ENCODE measurements around the gene PKD1.

DNA sequence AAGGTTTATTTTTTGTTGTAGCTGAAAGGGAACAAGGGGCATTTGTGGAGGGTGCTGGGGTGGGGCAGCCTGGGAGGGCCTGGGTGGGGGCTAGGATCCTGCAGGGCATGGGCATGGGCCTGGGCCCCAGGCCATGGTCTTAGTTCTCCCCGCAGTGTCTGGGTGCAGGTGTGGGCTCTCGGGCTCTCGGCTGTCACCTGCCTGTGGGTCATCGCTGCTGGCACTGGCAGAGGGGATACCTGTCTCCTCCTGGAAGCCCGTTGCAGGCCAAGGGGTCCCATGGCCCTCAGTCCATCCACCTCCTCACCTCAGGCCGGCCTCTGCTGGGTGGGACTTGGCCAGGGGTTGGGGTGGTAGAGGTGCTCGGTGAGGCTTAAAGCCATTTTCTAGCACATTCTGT lies 57.6 kb downstream of the PKD1 start:
- TF ChIP-seq, protein P1, sequence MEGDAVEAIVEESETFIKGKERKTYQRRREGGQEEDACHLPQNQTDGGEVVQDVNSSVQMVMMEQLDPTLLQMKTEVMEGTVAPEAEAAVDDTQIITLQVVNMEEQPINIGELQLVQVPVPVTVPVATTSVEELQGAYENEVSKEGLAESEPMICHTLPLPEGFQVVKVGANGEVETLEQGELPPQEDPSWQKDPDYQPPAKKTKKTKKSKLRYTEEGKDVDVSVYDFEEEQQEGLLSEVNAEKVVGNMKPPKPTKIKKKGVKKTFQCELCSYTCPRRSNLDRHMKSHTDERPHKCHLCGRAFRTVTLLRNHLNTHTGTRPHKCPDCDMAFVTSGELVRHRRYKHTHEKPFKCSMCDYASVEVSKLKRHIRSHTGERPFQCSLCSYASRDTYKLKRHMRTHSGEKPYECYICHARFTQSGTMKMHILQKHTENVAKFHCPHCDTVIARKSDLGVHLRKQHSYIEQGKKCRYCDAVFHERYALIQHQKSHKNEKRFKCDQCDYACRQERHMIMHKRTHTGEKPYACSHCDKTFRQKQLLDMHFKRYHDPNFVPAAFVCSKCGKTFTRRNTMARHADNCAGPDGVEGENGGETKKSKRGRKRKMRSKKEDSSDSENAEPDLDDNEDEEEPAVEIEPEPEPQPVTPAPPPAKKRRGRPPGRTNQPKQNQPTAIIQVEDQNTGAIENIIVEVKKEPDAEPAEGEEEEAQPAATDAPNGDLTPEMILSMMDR (IDR thresholded peaks at IDR 0.05; ENCODE audit: poor library complexity, severe bottlenecking) = no peak
- no peak for TF ChIP-seq EZH2 (IDR thresholded peaks at IDR 0.05; ENCODE audit: borderline replicate concordance, insufficient read depth, low read length, poor library complexity, severe bottlenecking)
- TF ChIP-seq SMC3 (conservative IDR thresholded peaks at IDR 0.05; ENCODE audit: poor library complexity) = no peak
- TF ChIP-seq, protein P2, sequence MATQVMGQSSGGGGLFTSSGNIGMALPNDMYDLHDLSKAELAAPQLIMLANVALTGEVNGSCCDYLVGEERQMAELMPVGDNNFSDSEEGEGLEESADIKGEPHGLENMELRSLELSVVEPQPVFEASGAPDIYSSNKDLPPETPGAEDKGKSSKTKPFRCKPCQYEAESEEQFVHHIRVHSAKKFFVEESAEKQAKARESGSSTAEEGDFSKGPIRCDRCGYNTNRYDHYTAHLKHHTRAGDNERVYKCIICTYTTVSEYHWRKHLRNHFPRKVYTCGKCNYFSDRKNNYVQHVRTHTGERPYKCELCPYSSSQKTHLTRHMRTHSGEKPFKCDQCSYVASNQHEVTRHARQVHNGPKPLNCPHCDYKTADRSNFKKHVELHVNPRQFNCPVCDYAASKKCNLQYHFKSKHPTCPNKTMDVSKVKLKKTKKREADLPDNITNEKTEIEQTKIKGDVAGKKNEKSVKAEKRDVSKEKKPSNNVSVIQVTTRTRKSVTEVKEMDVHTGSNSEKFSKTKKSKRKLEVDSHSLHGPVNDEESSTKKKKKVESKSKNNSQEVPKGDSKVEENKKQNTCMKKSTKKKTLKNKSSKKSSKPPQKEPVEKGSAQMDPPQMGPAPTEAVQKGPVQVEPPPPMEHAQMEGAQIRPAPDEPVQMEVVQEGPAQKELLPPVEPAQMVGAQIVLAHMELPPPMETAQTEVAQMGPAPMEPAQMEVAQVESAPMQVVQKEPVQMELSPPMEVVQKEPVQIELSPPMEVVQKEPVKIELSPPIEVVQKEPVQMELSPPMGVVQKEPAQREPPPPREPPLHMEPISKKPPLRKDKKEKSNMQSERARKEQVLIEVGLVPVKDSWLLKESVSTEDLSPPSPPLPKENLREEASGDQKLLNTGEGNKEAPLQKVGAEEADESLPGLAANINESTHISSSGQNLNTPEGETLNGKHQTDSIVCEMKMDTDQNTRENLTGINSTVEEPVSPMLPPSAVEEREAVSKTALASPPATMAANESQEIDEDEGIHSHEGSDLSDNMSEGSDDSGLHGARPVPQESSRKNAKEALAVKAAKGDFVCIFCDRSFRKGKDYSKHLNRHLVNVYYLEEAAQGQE (IDR thresholded peaks at IDR 0.05; ENCODE audit: borderline replicate concordance) = no peak
- TF ChIP-seq TAF1 (IDR thresholded peaks at IDR 0.05; ENCODE audit: low read depth) = no peak
- no peak for TF ChIP-seq EP300 (conservative IDR thresholded peaks at IDR 0.05; ENCODE audit: poor library complexity, severe bottlenecking)
- no peak for TF ChIP-seq POLR2AphosphoS5 (IDR thresholded peaks at IDR 0.05)
- no peak for TF ChIP-seq RAD21 (conservative IDR thresholded peaks at IDR 0.05)
- TF ChIP-seq MXI1 (conservative IDR thresholded peaks at IDR 0.05; ENCODE audit: poor library complexity, severe bottlenecking) = no peak

All from neural cell (in vitro differentiated cells).